Activated CD4-positive, CD25-positive, alpha-beta regulatory T cell treated with anti-CD3 and anti-CD28 coated beads, Interleukin-2, amount 50 U/mL, for 24 hours (primary cell): ENCODE data around the gene MVB12B.
A peak's percentile ranks its signal among the peaks of the same experiment; 100 is the strongest.

Experiments
- ATAC-seq, 2 donors: fragments of 150-1000 bp; cut with Tn5 transposase; one replicate each; pipeline ENCODE4 v1.10.0; 2021; ENCODE audit warnings: mild to moderate bottlenecking in 1 of 2, moderate library complexity in 1 of 2

Gene MVB12B

DNA sequence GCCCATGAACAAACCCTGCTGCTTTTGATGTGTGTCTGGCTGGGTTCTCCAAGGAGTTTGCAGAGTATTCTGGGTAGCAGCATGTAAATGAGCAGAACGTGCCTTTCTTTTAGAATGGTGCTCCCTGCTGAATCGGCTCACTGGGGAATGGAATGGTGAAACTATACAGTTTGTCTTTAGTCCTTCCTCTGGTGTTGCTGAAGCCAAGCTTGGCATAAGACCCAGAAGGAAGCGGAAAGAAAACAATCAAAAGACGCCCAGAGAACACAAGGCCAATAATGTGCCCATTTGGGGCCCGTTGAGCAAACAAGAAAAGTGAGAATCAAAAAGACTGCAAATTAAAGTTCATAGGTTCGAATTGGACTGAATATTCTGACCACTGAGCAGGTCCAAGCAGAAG, 60.1 kb downstream of the MVB12B start:
- ATAC-seq = no peak

DNA sequence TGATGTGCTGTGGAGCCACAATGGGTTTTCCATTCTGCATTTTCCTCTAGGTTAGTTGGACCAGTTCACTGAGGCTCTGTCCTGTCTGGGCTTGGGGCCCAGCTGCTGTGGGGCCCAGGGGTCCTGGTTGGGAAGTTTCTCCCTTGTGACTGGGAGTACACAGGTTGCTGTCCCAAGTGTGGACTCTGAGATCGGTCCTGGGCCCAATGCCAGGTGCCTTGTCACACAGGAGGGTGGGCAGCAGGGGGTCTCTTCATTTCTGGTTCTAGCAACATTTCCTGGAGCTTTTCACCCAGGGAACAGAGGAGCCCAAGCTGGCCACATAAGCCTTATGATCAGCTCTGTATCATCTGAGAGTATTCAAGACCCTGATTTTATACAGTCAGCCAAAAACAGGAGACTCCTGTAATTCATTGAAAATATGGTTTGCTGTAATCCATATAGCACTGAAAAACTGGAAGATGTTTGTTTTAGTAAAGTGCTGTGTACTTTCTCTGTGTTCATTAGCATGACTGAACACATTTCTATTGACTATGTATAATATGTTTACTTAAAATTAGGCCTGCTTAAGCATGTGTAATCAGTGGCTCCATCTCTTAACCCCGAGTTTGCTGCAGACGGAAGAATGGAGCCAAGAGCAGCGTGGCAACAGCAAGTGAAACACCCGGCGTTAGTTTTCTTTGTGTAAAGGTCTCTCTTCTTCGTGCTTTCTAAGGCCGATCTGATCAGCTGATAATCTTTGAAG, 62.5 kb downstream of the MVB12B start:
- no peak for ATAC-seq

DNA sequence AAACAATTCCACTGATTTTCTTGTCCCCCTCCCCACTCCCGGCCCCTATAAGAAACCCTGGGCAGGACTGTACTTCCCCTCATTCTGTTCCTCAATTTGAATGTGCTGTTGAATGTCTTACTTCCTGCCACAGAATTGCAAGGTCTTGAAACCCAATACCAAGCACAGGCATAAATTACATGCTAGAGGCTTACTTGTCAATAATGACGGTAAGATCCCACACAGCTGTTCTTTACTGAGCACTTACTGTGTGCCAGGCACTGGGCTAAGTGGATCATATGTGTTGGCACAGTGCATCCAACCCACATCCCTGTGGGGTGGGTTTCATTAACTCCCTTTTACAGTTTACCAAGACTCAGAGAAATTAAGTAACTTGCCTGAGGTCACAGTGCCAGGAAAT, 63.4 kb downstream of the MVB12B start:
- ATAC-seq = no peak

DNA sequence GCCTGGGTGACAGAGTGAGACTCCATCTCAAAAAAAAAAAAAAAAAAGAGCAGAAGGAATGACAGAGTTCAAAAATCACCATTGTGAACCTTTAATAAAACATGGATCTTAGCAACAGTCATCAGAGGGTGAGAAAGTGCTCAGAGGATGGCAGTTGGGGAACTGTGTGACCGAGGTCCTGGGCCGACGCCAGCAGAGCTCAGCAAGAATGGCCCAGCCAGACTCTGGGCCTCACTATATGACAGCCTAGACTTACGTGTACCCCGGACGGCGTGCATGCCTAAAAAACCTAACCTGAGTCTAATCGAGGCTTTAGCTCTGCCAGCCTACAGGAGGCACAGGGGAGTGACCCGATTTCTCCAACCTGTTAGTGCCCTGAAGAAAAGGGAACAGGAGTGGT, 64.3 kb downstream of the MVB12B start:
- no peak for ATAC-seq

DNA sequence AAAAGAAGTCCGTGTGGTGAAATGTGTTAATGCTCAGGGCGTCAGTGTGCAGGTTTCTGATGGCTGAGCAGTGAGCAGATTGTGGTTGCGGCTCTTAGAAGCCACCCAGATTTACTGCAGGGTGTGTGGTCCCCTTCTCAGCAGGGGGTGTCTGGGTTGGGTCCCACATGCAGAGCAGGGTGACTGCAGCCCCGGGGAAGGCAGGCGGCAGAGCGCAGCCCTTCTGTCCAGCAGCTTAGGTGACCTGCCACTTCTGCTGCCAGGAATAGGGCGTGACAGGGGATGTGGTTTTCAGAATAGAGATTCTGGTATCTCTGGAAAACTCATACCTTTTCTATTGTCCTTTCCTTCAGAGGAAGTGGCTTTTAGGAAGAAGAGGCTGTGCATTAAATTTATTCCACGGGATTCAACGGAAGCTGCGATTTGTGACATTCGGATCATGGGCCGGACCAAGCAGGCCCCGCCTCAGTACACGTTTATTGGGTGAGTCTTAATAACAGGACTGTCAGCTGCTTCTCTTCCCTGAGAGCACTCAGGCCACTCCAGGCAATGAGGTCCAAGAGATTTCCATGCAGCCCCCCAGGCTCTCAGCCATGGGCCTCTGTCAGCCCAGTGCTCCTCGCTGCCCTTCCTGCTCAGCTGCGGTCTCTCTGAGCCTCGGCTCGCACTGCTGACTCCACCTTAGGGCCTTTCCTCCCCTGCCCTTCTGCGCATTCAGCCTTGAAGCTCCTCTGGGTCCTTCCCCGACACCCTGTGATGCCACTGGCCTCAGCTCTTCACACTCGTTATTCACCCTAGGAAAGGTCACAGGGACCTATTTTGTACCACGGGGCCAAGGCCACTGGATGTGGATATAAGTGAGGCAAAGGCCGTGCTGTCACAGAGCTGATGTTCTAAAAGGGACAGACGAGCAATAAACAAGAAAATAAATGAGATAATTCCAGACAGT, 65.4 kb downstream of the MVB12B start:
- ATAC-seq = no peak

DNA sequence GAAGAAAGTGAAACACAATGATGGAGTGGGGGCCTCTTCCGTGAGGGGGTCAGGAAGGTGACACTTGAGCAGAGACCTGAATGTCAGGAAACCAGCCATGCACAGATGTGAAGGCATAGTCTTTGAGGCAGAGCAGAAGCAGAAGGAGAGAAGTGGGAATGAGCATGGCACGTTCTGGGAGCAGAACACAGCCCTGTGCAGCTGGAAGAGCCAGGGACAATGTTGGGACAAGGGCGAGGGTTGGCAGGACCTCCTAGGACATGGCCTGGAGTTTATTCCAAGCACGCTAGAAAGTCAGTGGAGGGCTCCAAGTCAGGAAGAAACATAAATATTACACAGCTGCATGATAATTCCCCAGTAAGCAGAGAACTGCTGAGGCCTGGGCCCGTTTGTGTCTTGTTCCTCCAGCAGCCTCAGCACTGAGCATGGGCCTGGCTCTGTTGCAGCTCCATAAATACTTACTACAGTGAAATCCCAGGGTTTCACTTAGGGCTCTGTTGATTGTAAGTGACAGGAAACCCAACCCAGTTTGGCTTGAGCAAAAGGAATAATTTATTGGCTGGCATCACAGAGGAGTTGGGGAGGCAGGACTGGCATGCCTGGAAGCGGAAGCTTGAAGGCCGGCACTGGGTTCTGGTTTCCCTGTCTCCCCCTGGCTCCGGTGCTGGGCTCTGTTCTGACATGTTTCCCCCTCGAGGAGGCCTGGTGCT, 66.2 kb downstream of the MVB12B start:
- ATAC-seq = no peak

DNA sequence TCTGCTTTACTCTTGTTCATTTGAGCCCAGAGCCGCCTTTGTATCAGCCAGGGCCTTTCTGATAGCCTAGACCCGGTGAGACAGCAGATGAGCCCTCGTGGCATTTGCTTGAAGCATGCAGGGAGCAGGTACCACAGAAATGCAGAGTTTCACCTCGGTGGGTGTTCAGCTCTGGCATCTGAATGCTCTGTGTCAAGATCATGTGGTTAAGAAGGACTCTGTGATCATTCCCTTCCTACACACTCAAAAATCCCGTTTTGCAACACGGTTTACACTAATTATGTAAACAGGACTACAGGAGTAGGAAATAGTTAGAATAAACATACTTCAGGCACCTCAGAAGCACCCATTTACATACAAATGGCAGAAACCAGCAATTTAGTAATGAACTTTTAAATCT, 67.2 kb downstream of the MVB12B start:
- ATAC-seq = no peak

DNA sequence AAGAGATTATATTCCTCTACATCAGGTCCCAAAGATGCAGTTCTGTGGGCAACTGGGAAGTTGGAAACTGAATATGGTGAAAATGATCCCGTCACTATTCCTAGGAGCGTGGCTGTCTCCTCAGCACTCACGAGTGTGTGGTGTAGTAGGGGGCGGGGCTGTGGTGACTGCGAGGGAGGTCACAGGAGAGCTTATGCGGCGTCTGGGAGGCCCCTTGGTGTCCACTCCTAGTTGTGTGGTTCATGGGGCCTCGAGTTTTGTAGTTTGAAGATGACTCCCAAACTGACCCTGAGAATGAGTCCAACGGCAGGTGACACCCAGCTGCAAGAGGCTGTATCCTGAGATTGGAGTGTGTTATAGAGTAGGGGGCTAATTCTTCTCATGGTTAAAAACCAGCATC, 68.2 kb downstream of the MVB12B start:
- no peak for ATAC-seq

DNA sequence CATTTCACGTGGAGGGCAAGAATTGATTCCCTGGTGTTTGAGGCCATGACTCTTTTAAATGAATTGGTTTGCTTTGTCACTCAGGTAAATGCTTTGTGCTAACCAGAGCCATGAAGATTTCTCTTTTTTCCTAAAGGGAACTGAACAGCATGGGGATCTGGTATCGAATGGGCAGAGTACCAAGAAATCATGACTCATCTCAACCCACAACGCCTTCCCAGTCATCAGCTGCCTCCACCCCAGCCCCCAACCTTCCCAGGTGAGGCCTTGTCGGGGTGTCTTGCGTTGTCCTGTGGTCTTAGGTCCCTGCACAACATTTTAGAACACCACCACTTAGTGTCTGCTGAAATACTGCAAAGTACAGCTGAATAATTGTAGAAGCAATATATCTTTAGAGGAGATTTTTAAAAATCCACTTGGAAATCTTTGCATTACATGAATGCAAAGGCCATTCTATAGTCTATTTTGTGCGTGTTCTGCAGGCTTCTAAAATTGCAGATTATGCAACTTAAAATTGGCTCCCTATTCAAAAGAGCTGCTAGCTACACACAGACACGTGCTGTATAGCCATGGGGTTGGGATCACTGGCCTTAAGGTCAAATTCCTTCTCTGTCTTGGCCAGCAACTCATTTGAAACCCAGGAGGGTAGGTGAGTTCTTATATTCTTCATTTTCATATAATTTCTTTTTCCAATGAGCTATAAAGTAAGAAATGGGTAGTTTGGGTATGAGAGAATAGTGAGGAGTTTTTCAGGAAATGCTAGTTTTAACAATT, 69.0 kb downstream of the MVB12B start:
- no peak for ATAC-seq

DNA sequence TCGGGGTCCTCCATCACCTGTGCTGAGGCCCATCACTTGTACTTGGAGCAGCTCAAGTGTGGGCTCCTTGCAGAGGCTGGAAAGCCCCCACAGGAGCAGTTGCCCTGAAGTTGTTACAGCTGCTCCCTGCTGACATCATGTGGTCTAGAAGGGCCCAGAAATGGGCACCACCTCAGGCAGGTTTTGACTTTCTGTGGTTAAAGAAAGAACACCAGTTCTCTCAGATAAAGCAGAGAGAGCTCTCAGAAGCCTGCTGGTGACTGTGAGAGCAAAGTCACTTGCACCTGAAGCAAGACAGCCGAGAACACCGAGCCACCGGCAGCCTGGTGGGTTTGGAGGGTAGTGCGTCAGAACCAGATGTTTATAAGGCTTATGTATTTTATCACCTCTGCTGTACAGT, 70.4 kb downstream of the MVB12B start:
- peak; percentile 94 to 95 for ATAC-seq

DNA sequence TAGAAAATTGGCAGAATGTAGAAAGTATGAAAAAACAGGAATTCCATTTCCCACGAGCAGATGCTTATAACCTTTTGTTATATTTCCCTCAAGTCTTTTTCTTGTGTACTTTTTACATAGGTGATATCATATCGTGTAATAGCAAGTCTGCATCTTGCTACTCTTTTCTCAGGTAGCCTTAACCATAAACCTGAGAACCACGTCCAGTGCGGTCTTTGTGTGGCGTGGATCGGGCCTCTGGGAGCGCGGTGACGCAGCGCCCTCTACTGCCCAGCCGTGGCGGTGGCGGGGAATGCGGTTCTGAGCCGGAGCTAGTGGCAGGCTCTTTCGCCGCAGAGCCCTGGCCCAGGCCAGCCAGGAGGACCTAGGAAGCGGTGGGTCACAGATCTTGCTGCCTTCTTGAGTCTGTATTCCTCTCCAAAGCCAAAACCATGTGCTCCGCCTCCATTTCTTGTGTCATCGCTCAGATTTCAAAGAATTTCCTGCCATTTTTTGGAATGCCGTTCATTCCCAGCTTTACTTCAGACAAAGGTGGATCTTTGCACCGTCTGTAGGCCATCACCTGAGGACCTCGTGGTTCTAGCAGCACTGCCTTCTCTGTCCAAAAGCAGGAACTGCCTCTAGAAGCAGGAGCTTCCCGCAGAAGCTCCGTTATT, 71.9 kb downstream of the MVB12B start:
- ATAC-seq = peak in 1 of 2 donors; percentile 19

DNA sequence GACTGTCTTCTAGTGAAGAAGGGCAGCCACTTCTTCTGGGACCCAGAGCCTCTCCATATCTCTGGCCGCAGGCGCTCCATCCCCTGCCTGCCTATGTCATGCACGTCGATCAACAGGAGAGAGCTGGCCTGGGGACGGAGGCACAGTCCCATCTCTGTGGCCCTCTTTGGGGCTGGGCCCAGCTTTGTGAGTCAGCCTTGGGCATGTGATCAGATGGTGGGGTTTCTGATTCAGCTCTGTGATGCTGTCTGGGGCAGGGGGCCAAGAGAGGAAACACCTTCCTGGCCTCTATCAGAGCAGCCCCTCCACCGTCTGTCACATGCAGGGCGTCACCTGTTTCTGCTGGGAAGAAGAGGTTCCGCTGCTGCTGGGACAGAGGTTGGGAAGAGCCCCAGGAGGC, 72.6 kb downstream of the MVB12B start:
- ATAC-seq = no peak

DNA sequence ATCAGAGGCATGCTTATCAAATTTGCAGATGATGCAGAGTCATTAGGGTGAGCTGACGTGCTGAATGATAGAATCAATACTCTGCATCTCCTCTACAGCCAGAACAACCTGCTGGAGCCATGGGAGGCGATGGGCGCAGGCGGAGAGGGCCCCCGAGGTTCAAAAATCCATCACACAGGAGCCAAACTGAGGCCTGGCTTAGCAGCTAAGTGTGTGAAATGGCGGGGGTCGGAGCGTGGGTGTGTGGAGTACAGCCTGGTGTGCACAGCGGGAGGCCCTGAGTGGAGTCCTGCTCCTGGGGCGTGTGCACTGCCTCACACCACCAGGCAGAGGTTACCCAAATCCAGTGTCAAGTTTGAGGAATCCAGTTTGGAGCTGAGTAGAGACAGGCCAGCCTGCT, 73.2 kb downstream of the MVB12B start:
- no peak for ATAC-seq

DNA sequence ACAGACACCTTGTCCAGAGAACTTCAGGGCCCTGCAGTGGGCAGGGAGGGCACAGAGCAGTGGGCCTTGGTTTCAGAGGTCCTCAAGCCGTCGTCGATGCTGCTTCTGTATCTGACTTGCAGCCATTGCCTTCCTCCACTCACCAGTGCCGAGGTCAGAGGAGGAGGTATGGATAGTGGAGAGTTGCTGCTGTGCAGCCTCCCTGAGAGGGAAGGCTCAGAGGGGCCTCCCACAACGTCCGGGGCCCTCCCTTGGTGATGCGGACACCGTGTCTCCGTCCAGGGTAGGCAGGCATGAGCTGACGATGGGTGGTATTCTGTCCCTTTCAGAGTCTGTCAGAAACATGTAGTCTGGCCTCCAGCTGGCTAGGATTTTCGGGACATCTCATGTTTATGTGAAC, 73.9 kb downstream of the MVB12B start:
- ATAC-seq = no peak

DNA sequence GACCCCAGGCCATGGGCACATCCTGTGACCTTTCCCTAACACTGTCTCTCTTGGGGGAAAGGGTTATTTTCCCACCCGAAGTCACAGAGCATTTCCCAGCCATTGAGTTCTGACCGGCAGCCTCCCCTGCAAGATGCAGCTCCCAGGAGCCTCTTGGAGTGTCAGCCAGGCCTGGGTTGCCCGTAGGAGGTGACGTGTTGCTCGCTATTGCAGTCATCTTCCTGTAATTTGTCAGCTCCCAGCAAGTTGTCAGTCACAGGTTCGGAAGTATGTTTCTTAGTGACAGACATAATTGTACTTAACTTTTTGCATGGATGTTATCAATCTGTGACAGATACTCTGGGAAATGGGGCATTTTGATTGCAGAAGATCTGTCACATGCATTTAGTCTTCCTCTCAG, 74.5 kb downstream of the MVB12B start:
- no peak for ATAC-seq

DNA sequence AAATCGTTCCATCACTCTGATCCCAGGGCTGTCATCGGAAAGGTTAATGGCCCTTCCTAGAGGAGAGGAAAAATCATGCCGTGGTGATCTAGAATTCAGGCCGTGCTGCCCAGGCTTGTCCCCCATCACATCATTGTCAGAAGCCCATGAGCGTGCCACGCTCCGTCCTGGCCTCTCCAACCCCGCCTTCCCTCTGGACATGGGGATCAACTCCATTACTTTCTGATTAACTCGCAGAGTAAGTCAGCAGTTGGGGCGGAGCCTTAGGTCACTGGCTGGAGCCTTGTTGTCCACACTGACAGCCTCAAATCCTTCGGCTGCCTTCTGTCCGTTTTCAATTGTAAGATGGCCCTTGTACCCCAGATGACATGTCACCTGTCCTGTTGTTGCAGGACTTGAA, 75.0 kb downstream of the MVB12B start:
- no peak for ATAC-seq

DNA sequence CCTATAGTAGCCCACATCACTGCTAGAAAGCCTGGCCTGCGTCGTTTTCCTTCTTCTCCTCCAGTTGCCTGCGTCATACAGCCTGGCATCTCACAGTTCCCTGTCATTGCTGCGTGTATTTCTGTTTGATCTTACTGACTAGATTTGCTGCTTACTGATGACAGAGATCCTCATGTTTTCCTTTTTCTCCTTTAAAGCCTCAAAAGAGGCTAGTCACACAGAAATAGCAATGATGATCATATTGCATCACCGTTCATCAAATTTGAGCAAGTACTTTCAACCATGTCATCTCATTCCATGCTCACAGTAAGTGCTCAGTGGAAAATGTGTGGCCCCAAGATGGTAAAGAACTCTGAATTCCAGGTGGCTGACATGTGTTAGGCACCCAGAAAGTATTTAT, 76.8 kb downstream of the MVB12B start:
- ATAC-seq = no peak

DNA sequence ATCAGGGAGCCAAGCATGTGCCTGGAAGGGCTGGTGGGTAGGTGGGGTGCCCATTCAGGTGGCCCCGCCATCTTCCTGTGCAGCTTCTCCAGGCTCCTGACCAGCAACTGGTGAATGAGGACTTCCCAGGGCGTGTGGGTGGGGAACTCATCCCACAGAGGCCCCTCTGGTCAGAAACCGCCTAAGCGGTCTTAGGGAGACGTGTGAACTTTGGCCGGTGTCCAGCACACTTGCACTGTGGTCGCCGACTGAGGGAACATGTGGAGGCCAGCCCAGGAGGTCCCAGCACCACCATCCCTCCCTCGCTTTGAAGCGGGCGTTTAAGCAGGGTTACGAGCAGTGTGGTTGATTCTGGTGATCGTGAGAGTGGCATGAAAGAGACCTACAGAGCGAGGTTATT, 77.8 kb downstream of the MVB12B start:
- no peak for ATAC-seq

DNA sequence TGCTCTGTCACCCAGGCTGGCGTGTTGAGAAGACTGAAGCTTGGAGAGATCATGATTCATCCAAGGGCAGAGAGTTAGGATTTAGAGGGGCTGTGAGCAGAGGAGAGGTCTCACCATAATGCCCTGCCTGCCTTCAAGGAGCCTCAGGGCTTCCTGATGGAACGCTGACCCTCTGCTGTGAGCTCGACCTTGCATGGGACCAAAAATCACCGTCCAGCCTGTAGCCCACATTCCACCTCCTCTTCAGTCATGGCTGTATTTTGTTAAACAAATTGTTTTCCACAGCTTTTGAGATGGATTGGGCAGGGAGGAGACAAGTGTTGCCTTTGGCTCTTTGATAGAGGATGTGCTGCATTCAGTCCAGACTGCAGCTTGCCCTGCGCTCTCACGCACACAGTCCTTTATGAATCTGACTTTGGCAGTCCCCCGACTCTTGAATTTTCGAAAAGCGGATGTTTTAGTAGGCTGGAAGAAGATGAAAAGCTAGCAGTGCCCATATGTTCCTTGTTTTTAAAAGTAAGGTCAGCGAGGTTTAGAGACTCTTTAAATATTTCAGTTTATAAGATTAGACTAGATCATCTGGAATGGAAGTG, 79.5 kb downstream of the MVB12B start:
- no peak for ATAC-seq

DNA sequence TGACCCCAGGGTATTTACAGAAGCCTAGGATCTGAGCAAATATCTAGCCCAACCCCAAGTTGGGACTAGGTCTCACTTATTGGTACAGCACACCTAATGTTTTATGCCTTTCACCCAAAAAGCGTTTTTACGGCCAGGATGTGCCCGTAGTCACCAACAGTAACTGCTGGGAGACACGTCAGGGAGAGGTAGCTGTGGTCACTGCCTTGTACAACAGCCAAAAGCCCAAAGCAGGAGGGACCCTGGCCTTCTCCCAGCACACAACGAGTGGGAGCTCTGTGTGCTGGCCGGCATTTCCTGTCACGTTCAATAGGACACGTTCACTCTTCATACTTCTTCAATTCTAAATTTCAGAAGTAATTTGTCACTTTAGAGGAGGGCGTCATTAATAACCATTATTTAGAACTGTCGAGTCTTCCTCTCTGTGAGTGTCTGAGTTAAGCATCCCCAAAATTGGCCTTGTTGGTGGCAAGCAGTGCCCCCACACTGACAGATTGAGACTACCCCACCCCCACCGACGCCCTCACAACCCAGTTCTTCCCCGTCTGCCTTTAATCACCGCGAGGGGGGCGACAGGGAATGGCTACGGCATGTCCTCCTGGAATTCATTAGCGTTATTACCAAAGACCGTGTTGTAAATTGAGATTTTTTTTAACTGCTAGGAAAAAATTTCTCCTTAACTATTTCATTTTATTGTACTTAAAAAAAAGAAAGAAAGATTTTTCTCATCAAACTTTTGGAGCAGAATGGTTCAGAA, 80.7 kb downstream of the MVB12B start:
- no peak for ATAC-seq

DNA sequence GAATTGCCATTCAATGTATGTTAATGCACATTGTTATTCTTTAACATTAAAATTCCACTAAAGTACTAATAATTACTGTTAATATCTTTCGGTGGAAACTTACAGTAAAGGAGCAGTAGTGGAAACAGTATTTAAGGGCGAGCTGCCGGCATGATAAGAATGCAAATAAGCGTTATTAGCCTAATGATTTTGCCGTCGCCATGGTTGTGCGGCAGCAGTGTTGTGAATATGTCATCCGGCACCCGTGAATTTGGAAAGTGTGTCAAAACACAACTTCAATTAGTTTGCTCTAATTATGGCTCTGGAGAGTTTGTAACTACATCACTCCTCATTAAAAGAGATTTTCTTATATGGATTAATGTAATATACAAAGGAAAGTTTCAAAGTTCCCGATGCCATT, 81.4 kb downstream of the MVB12B start:
- ATAC-seq = no peak
